K562 (cell line): ENCODE results near the gene SHFL. TPM values are rescaled to one million over a fixed set of nuclear protein-coding genes. Genes with fewer than 3 reads are reported as not detected.

Source experiments
- E2F5 ChIP-seq: sonication (generic); formaldehyde crosslinking; IDR thresholded peaks from 2 replicates; pipeline ENCODE4 v1.8.0; 2022; ENCODE audit warnings: mild to moderate bottlenecking, missing genetic modification reagents
- ETS1 ChIP-seq: conservative IDR thresholded peaks from 2 replicates; pipeline ENCODE4 v1.6.1; 2011; ENCODE audit warnings: low read depth, mild to moderate bottlenecking, low read length; ENCODE audit not compliant: control insufficient read depth
- FOXA1 ChIP-seq: fragments of 450-650 bp; IDR thresholded peaks from 2 replicates; pipeline ENCODE4 v1.6.1; 2016; ENCODE audit warnings: mild to moderate bottlenecking, borderline replicate concordance
- GTF2F1 ChIP-seq: IDR thresholded peaks from 2 replicates; pipeline ENCODE4 v1.6.1; 2011; ENCODE audit warnings: low read depth, low read length, improper control_type of control experiment
- THAP12 ChIP-seq: fragments of 250-450 bp; sonication (Bioruptor Pico); IDR thresholded peaks from 2 replicates; pipeline ENCODE4 v1.9.0; 2021; ENCODE audit warnings: mild to moderate bottlenecking, inconsistent platforms
- ZNF143 ChIP-seq: sonication (generic); formaldehyde crosslinking; IDR thresholded peaks from 2 replicates; pipeline ENCODE4 v1.9.0; 2022; ENCODE audit warnings: mild to moderate bottlenecking, missing genetic modification reagents
- ZNF146 ChIP-seq: IDR thresholded peaks from one replicate; pipeline ENCODE4 v1.6.1; 2018; ENCODE audit warnings: missing compliant biosample characterization; ENCODE audit not compliant: unreplicated experiment
- ZNF253 ChIP-seq: fragments of 250-450 bp; sonication (Bioruptor Pico); conservative IDR thresholded peaks from 2 replicates; pipeline ENCODE4 v1.6.1; 2021; ENCODE audit warnings: mild to moderate bottlenecking
- ZNF407 ChIP-seq: fragments of 450-650 bp; IDR thresholded peaks from 2 replicates; pipeline ENCODE4 v1.6.1; 2016; ENCODE audit warnings: low read depth
- polyA plus RNA-seq, 8 experiments: library from polyadenylated mRNA; depleted of rRNA in 4 of 8; stranded (reverse) in 5 of 8; unstranded in 3 of 8; fragments of >200 nt; fragmentation: Nextera tagmentation in 2 of 8; fragmentation: Illumina TruSeq in 1 of 8; extraction: Ambion mirVana in 2 of 8; extraction: Trizol in 1 of 8; gene quantifications; 2 replicates each; pipeline versions ENCODE4 v1.2.1 to v1.2.3, GENCODE V29; 2011 to 2014; ENCODE audit warnings: inconsistent platforms in 1 of 8, missing spikeins in 1 of 8
- total RNA-seq, 7 experiments: library from RNA; depleted of rRNA in 6 of 7; stranded (reverse); fragments of >200 nt in 6 of 7; fragmentation: Illumina TruSeq in 2 of 7; extraction: Trizol in 2 of 7; gene quantifications; 2 replicates each; pipeline versions ENCODE4 v1.2.1 to v1.2.3, GENCODE V29; 2011 to 2021; ENCODE audit warnings: low replicate concordance in 1 of 7
- TF ChIP-seq, protein P1 (sequence below), 2 experiments: fragments of 450-650 bp in 1 of 2; sonication (generic) in 1 of 2; formaldehyde crosslinking; conservative IDR thresholded peaks; 2 replicates each; pipeline versions ENCODE4 v1.4.0 to v1.8.1; 2020 to 2022; ENCODE audit warnings: mild to moderate bottlenecking in 1 of 2, missing genetic modification reagents in 1 of 2

The SHFL gene
- total and polyA plus RNA-seq, 9 of the 15 experiments (the other 6 are each of a cell fraction or from before 2014, with no cell fraction given) = 1.5 to 25.7 (median 13.0) TPM

- no peak for TF ChIP-seq FOXA1
- TF ChIP-seq E2F5 (CRISPR knock-in tag) = no peak; the same call in 1 of the 2 replicates
- TF ChIP-seq GTF2F1 = no peak
- TF ChIP-seq, protein P1, sequence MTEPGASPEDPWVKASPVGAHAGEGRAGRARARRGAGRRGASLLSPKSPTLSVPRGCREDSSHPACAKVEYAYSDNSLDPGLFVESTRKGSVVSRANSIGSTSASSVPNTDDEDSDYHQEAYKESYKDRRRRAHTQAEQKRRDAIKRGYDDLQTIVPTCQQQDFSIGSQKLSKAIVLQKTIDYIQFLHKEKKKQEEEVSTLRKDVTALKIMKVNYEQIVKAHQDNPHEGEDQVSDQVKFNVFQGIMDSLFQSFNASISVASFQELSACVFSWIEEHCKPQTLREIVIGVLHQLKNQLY (CRISPR knock-in tag; conservative IDR thresholded peaks at IDR 0.05) = 0 out of 4 replicates have a peak, but pooled peaks of 1 of the 2 experiments have one; percentile 35
- no peak for TF ChIP-seq ZNF407
- TF ChIP-seq ZNF143 (CRISPR knock-in tag) = no peak
- peak; percentile 90 for TF ChIP-seq THAP12 (CRISPR knock-in tag)
- no peak for TF ChIP-seq ZNF146
- no peak for TF ChIP-seq ZNF253 (CRISPR knock-in tag)
- TF ChIP-seq ETS1 = 0 out of 2 replicates have a peak, but pooled peaks have one; percentile 44
These were observed 10.0 kb downstream of the SHFL start (continued) for GRCh38 chr19:10095948-10096614.
